ENCODE data around the gene UBE2N.
"Not testable (repeated sequence)": the region's sequence is repeated elsewhere in the genome, so short reads cannot be mapped to it uniquely, and the experiment has no call there.

The UBE2N gene

DNA sequence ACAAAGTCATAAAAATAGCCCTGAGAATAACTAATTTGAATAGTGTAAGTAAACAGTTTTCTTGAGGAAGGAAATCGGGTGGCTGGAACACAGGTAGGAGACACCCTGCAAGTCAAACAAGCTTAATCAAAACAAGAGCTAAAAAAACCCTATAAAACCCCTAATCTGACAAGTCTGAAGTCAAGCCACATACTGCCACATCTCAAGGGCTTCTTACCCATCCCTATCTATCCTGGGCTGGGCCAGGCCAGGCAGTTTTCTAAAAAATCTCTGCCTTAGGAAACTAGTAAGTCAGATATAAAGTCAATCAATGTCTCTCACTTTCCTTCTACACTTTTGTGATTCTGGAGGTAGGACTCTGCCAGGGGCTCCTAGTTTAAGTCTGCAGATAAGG is 15.3 kb downstream of the UBE2N start:
- DNase-seq (ENCODE audit: insufficient read length): no peak
- TF ChIP-seq POLR2AphosphoS5 (IDR thresholded peaks at IDR 0.05; ENCODE audit: low read depth, low read length) (no peak), TAF1 (IDR thresholded peaks at IDR 0.05; ENCODE audit: borderline replicate concordance, low read depth, low read length) (no peak), POLR2A (IDR thresholded peaks at IDR 0.05; ENCODE audit: low read depth, low read length) (no peak)
- FAIRE-seq: peak; percentile 61

GRCh38 chr12:93425736-93426411 is 15.9 kb downstream of the UBE2N start:
- DNase-seq (ENCODE audit: insufficient read length): no peak
- TF ChIP-seq TAF1 (IDR thresholded peaks at IDR 0.05; ENCODE audit: borderline replicate concordance, low read depth, low read length) (no peak), POLR2A (IDR thresholded peaks at IDR 0.05; ENCODE audit: low read depth, low read length) (no peak), POLR2AphosphoS5 (IDR thresholded peaks at IDR 0.05; ENCODE audit: low read depth, low read length) (no peak)
- no peak for FAIRE-seq

DNA sequence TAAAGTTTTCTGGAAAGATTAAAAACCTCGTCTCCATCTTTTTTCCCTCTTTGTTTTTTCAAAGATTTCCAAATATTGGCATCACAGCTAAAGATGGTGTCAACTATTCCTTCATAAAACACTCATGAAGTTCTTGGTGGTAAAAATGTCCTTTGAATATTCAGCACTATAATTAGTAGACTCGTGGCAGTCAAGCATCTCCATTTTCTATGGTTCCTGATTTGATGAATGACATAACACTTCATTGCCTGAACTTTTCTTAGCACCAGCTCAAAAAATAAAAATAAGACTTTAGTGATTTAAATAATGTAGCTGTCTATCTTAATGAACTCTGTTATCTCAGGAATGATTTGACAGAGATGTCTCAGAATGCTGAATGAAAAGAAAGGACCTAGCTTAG is 19.7 kb downstream of the UBE2N start:
- DNase-seq (ENCODE audit: insufficient read length) (no peak), FAIRE-seq (no peak)
- TF ChIP-seq POLR2AphosphoS5 (IDR thresholded peaks at IDR 0.05; ENCODE audit: low read depth, low read length) (no peak), POLR2A (IDR thresholded peaks at IDR 0.05; ENCODE audit: low read depth, low read length) (no peak), TAF1 (IDR thresholded peaks at IDR 0.05; ENCODE audit: borderline replicate concordance, low read depth, low read length) (no peak)

DNA sequence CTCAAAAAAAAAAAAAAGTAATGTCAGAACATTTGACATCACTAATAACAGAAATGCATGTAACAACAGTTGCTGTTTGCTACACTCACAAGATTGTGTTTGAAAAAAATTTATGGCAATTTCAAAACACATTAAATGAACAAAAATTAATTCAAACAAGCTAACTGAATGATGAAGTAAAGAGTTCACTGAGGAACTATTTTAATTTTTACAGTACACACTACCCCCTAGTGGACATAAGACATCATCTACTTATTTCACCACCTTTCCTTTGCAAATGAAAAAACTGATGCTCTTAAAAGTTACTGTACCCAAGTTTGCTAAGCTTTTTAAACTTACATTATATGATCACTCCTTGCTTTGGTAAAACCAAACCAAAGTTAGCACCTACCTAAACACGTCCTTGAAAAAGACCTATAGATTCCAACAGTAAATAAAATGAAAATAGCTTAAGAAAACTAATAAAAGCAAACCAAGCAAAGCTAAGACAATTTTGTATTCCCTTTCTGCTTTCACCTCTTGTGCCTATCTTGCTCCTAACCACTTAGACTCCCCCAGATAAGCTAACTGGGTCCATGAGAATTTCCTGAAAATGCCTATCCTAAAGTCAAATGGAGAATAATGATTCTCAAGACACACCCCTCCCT is 22.2 kb downstream of the UBE2N start:
- DNase-seq (ENCODE audit: insufficient read length): no peak
- FAIRE-seq: no peak
- no peak for TF ChIP-seq POLR2AphosphoS5 (IDR thresholded peaks at IDR 0.05; ENCODE audit: low read depth, low read length)
- no peak for TF ChIP-seq POLR2A (IDR thresholded peaks at IDR 0.05; ENCODE audit: low read depth, low read length)
- TF ChIP-seq TAF1 (IDR thresholded peaks at IDR 0.05; ENCODE audit: borderline replicate concordance, low read depth, low read length): no peak

DNA sequence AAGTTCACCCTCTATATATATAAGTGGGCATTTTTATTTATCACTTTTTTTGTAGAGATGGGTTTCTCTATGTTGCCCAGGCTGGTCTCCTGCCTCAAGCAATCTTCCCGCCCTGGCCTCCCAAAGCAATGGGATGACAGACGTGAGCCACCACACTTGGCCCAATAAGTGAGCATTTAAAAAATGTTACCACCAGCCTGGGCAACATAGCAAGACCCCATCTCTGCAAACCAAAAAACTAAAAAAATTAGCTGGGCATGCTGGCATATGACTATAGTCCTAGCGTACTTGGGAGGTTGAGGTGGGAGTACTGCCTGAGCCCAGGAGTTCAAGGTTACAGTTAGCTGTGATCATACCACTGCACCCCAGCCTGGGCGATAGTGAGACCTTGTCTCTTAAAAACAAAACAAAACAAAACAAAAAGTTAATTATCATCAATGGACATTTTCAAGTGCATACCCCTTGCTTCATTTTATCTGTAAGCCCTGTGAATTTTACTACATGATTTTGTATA is 23.7 kb downstream of the UBE2N start:
- FAIRE-seq (no peak), DNase-seq (ENCODE audit: insufficient read length) (no peak)
- TF ChIP-seq POLR2A (IDR thresholded peaks at IDR 0.05; ENCODE audit: low read depth, low read length): no peak
- no peak for TF ChIP-seq TAF1 (IDR thresholded peaks at IDR 0.05; ENCODE audit: borderline replicate concordance, low read depth, low read length)
- TF ChIP-seq POLR2AphosphoS5 (IDR thresholded peaks at IDR 0.05; ENCODE audit: low read depth, low read length): no peak

- DNase-seq (ENCODE audit: insufficient read length): no peak
- FAIRE-seq: peak; percentile 58
- TF ChIP-seq TAF1 (IDR thresholded peaks at IDR 0.05; ENCODE audit: borderline replicate concordance, low read depth, low read length): no peak
- no peak for TF ChIP-seq POLR2AphosphoS5 (IDR thresholded peaks at IDR 0.05; ENCODE audit: low read depth, low read length)
- no peak for TF ChIP-seq POLR2A (IDR thresholded peaks at IDR 0.05; ENCODE audit: low read depth, low read length)
These were observed 25.9 kb downstream of the UBE2N start for GRCh38 chr12:93415723-93416464.

- no peak for FAIRE-seq
- DNase-seq (ENCODE audit: insufficient read length): no peak
- TF ChIP-seq POLR2AphosphoS5 (IDR thresholded peaks at IDR 0.05; ENCODE audit: low read depth, low read length) (no peak), TAF1 (IDR thresholded peaks at IDR 0.05; ENCODE audit: borderline replicate concordance, low read depth, low read length) (no peak), POLR2A (IDR thresholded peaks at IDR 0.05; ENCODE audit: low read depth, low read length) (no peak)
These were observed 28.7 kb downstream of the UBE2N start for GRCh38 chr12:93413064-93413463.

DNA sequence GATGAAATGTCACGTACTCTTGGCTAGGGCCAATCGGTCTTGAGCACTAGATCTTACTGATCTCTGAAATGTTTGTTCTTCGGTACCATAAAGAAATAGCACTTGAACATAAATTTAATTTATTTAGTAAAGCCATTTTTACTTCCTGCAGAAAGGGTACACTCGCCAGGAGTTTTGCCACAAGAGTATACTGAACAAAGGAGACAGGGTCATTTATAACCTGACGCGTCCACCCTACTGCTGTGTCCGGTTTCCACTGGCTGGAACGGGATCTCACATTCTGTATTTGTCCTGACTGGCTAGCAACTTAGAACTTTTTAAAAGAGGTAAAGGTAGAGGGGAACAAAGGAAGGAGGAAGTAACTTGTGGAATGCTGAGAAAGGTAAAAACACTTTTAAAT is 29.4 kb downstream of the UBE2N start:
- FAIRE-seq; DNase-seq (ENCODE audit: insufficient read length): not testable (repeated sequence)

GRCh38 chr12:93411060-93411459 is 30.7 kb downstream of the UBE2N start:
- FAIRE-seq; DNase-seq (ENCODE audit: insufficient read length): not testable (repeated sequence)

- peak; percentile 63 for FAIRE-seq
- not testable (repeated sequence) for DNase-seq (ENCODE audit: insufficient read length)
These were observed 32.2 kb downstream of the UBE2N start for GRCh38 chr12:93409343-93410187.

GRCh38 chr12:93408813-93409212 is 32.9 kb downstream of the UBE2N start:
- FAIRE-seq: no peak
- DNase-seq (ENCODE audit: insufficient read length): no peak
- TF ChIP-seq POLR2A (IDR thresholded peaks at IDR 0.05; ENCODE audit: low read depth, low read length): no peak
- no peak for TF ChIP-seq POLR2AphosphoS5 (IDR thresholded peaks at IDR 0.05; ENCODE audit: low read depth, low read length)
- TF ChIP-seq TAF1 (IDR thresholded peaks at IDR 0.05; ENCODE audit: borderline replicate concordance, low read depth, low read length): no peak

All from GM12892 (cell line).